H1 (cell line): ENCODE data around the gene ANK3. TPM values are rescaled to one million over a fixed set of nuclear protein-coding genes. Genes with fewer than 3 reads are reported as not detected.

Source experiments
- CTCF ChIA-PET: fragments of 300-600 bp; sonication (Branson Sonifier 250); formaldehyde crosslinking; loops from one replicate; lab custom pipeline; 2021; ENCODE audit not compliant: partially characterized antibody; lab: Charles Lee
- POLR2A ChIA-PET: fragments of 300-600 bp; sonication (Branson Sonifier 250); formaldehyde crosslinking; loops from one replicate; lab custom pipeline; 2021; ENCODE audit warnings: inconsistent platforms; ENCODE audit not compliant: partially characterized antibody; lab: Charles Lee
- DNase-seq, 2 experiments: peaks; one replicate each; pipeline versions ENCODE4 v3.0.0 to v3.0.0-alpha.2; 2010 to 2022; ENCODE audit warnings: low spot score in 2 of 2, low read depth in 1 of 2, mixed read lengths in 1 of 2
- FAIRE-seq: peaks from 2 replicates; lab custom pipeline; 2011; peaks lifted over from hg19 to GRCh38; lab: Jason Lieb, UNC
- H2AFZ ChIP-seq: 2 replicates; pipeline ENCODE4 v1.8.1; 2012; ENCODE audit warnings: low read length, inconsistent platforms
- H2AK5ac ChIP-seq: 2 replicates; pipeline ENCODE4 v1.6.1; 2013; ENCODE audit warnings: low read depth, low read length
- H2BK120ac ChIP-seq: replicated peaks from 2 replicates; pipeline ENCODE3; 2013; ENCODE audit warnings: low read depth, low read length, inconsistent platforms
- H2BK12ac ChIP-seq: 2 replicates; pipeline ENCODE4 v1.6.1; 2013; ENCODE audit warnings: low read depth, low read length
- H2BK15ac ChIP-seq: 2 replicates; pipeline ENCODE4 v1.6.1; 2013; ENCODE audit warnings: low read length
- H2BK20ac ChIP-seq: 2 replicates; pipeline ENCODE4 v1.6.1; 2013; ENCODE audit warnings: low read length
- H2BK5ac ChIP-seq: 2 replicates; pipeline ENCODE4 v1.6.1; 2013; ENCODE audit warnings: low read depth, low read length
- H3K14ac ChIP-seq: 2 replicates; pipeline ENCODE4 v1.6.1; 2013; ENCODE audit warnings: inconsistent platforms; ENCODE audit not compliant: insufficient read length
- H3K18ac ChIP-seq: 2 replicates; pipeline ENCODE4 v1.6.1; 2013; ENCODE audit warnings: low read length; ENCODE audit errors: extremely low read depth
- H3K23ac ChIP-seq: 2 replicates; pipeline ENCODE4 v1.6.1; 2013; ENCODE audit warnings: inconsistent platforms; ENCODE audit not compliant: insufficient read length
- H3K23me2 ChIP-seq: 2 replicates; pipeline ENCODE4 v1.6.1; 2013; ENCODE audit warnings: low read depth, low read length
- H3K27ac ChIP-seq: 2 replicates; pipeline ENCODE4 v1.6.1; 2011; ENCODE audit warnings: low read depth, low read length, inconsistent platforms
- H3K27me3 ChIP-seq, 4 experiments: replicated peaks in 1 of 4; 1 replicate in 1 of 4; 2 replicates in 3 of 4; pipeline versions ENCODE4 v1.6.1 to v1.8.1; 2011 to 2013; ENCODE audit warnings: low read length in 3 of 4, mild to moderate bottlenecking in 3 of 4, inconsistent platforms in 2 of 4, mixed read lengths in 2 of 4, moderate library complexity in 1 of 4; ENCODE audit not compliant: control insufficient read depth in 3 of 4, insufficient read depth in 3 of 4; ENCODE audit errors: extremely low read depth in 1 of 4
- H3K36me3 ChIP-seq, 4 experiments: 2 replicates each; pipeline versions ENCODE4 v1.6.1 to v1.8.1; 2011 to 2013; ENCODE audit warnings: mild to moderate bottlenecking in 4 of 4, low read length in 3 of 4, moderate library complexity in 2 of 4, control low read depth in 1 of 4, inconsistent platforms in 1 of 4; ENCODE audit not compliant: insufficient read depth in 4 of 4, control insufficient read depth in 2 of 4
- H3K4ac ChIP-seq: replicated peaks from 2 replicates; pipeline ENCODE3; 2013; ENCODE audit warnings: low read length, low read depth, mixed read lengths, inconsistent platforms; ENCODE audit not compliant: insufficient read length
- H3K4me1 ChIP-seq, 4 experiments: replicated peaks in 1 of 4; 1 replicate in 1 of 4; 2 replicates in 3 of 4; pipeline versions ENCODE4 v1.6.1 to v1.8.1; 2011 to 2013; ENCODE audit warnings: low read length in 3 of 4, inconsistent platforms in 2 of 4, mixed read lengths in 1 of 4; ENCODE audit not compliant: insufficient read depth in 4 of 4, control insufficient read depth in 3 of 4
- H3K4me2 ChIP-seq, 2 experiments: 2 replicates each; pipeline versions ENCODE4 v1.6.1 to v1.8.1; 2011 to 2013; ENCODE audit warnings: low read depth in 2 of 2, low read length in 2 of 2, control low read depth in 1 of 2, inconsistent platforms in 1 of 2, mild to moderate bottlenecking in 1 of 2; ENCODE audit not compliant: insufficient read depth in 1 of 2
- H3K4me3 ChIP-seq, 4 experiments: fragments of 200-600, 300-600 bp in 1 of 4; sonication (generic), shearing (Covaris generic), sonication (Bioruptor Twin) in 1 of 4; 2 replicates each; pipeline versions ENCODE4 v1.5.1 to v1.8.1; 2011 to 2016; ENCODE audit warnings: low read length in 4 of 4, low read depth in 3 of 4, control low read depth in 2 of 4, inconsistent platforms in 2 of 4, mild to moderate bottlenecking in 2 of 4, mixed read lengths in 1 of 4, moderate library complexity in 1 of 4; ENCODE audit not compliant: insufficient read depth in 2 of 4; ENCODE audit errors: extremely low read depth in 1 of 4
- H3K56ac ChIP-seq: replicated peaks from 2 replicates; pipeline ENCODE3; 2013; ENCODE audit warnings: low read depth, mild to moderate bottlenecking, mixed read lengths, low read length, inconsistent platforms; ENCODE audit not compliant: insufficient read length
- H3K79me1 ChIP-seq: 2 replicates; pipeline ENCODE4 v1.6.1; 2013; ENCODE audit warnings: low read depth, low read length, control low read depth
- H3K79me2 ChIP-seq, 2 experiments: 2 replicates each; pipeline versions ENCODE4 v1.6.1 to v1.8.1; 2012 to 2013; ENCODE audit warnings: low read length in 2 of 2, mild to moderate bottlenecking in 2 of 2, inconsistent platforms in 1 of 2; ENCODE audit not compliant: insufficient read depth in 2 of 2, control insufficient read depth in 1 of 2
- H3K9ac ChIP-seq, 4 experiments: replicated peaks in 1 of 4; 1 replicate in 1 of 4; 2 replicates in 3 of 4; pipeline versions ENCODE4 v1.6.1 to v1.8.1; 2011 to 2013; ENCODE audit warnings: low read depth in 3 of 4, low read length in 3 of 4, control low read depth in 2 of 4, mild to moderate bottlenecking in 2 of 4, moderate library complexity in 2 of 4, inconsistent platforms in 1 of 4; ENCODE audit errors: extremely low read depth in 1 of 4
- H3K9me3 ChIP-seq, 2 experiments: 2 replicates each; pipeline versions ENCODE4 v1.6.1 to v1.8.1; 2012 to 2013; ENCODE audit warnings: mild to moderate bottlenecking in 2 of 2, moderate library complexity in 2 of 2, control low read depth in 1 of 2, inconsistent platforms in 1 of 2, low read depth in 1 of 2, low read length in 1 of 2, mixed read lengths in 1 of 2; ENCODE audit not compliant: insufficient read depth in 2 of 2
- H4K20me1 ChIP-seq, 2 experiments: replicated peaks in 1 of 2; 2 replicates each; pipeline versions ENCODE3 to v1.8.1; 2011 to 2013; ENCODE audit warnings: inconsistent platforms in 2 of 2, low read length in 2 of 2, mild to moderate bottlenecking in 1 of 2; ENCODE audit not compliant: insufficient read depth in 2 of 2, control insufficient read depth in 1 of 2
- H4K5ac ChIP-seq: 2 replicates; pipeline ENCODE4 v1.6.1; 2013; ENCODE audit warnings: low read length, low read depth, mixed read lengths, inconsistent platforms; ENCODE audit not compliant: insufficient read length
- H4K8ac ChIP-seq: 2 replicates; pipeline ENCODE4 v1.8.0; 2013; ENCODE audit warnings: mild to moderate bottlenecking, moderate library complexity, low read length, inconsistent platforms; ENCODE audit not compliant: insufficient read depth; ENCODE audit errors: extremely low read depth
- H4K91ac ChIP-seq: replicated peaks from 2 replicates; pipeline ENCODE3; 2013; ENCODE audit warnings: low read length, mixed read lengths, inconsistent platforms; ENCODE audit not compliant: insufficient read length
- BACH1 ChIP-seq: IDR thresholded peaks from 2 replicates; pipeline ENCODE4 v1.6.1; 2012; ENCODE audit warnings: low read length, improper control_type of control experiment
- NRF1 ChIP-seq: IDR thresholded peaks from 2 replicates; pipeline ENCODE4 v1.6.1; 2011; ENCODE audit warnings: mild to moderate bottlenecking, low read depth, low read length, improper control_type of control experiment
- POLR2A ChIP-seq, 2 experiments: IDR thresholded peaks; 1 replicate in 1 of 2; 2 replicates in 1 of 2; pipeline ENCODE4 v1.6.1; 2011; ENCODE audit warnings: low read depth in 2 of 2, low read length in 2 of 2, mild to moderate bottlenecking in 2 of 2; ENCODE audit errors: control extremely low read depth in 1 of 2
- RBBP5 ChIP-seq: IDR thresholded peaks from 2 replicates; pipeline ENCODE4 v1.7.1; 2012; ENCODE audit warnings: low read depth, mild to moderate bottlenecking, inconsistent platforms, low read length, moderate library complexity, borderline replicate concordance
- RNF2 ChIP-seq: fragments of 200-900, 300-1000 bp; sonication (generic); IDR thresholded peaks from 2 replicates; pipeline ENCODE4 v1.7.1; 2016; ENCODE audit warnings: borderline replicate concordance, low read depth, mild to moderate bottlenecking, antibody characterized with exemption, low read length; ENCODE audit not compliant: poor library complexity, severe bottlenecking; ENCODE audit errors: missing control alignments
- SIX5 ChIP-seq: IDR thresholded peaks from 2 replicates; pipeline ENCODE4 v1.6.1; 2011; ENCODE audit warnings: mild to moderate bottlenecking, low read depth, low read length
- SUZ12 ChIP-seq: fragments of 200-600 bp; sonication (generic); IDR thresholded peaks from 2 replicates; pipeline ENCODE4 v1.6.1; 2012; ENCODE audit warnings: mild to moderate bottlenecking, inconsistent platforms, low read length, moderate library complexity, mixed read lengths
- WGBS, 2 experiments: shearing (Covaris generic) in 1 of 2; methylation state at CpG; one replicate each; pipeline versions ENCODE4 v1.1.6 to v1.1.7; 2013 to 2015; ENCODE audit warnings: low lambda C conversion rate in 2 of 2, mixed read lengths in 2 of 2, inconsistent platforms in 1 of 2, low coverage in 1 of 2, missing lambda C conversion rate in 1 of 2; ENCODE audit not compliant: insufficient replicate concordance in 2 of 2, insufficient coverage in 1 of 2, insufficient read length in 1 of 2; ENCODE audit errors: extremely low coverage in 1 of 2, missing lambda C conversion rate in 1 of 2; 5-methylcytosine and 5-hydroxymethylcytosine counted together
- polyA plus RNA-seq, 7 experiments: library from polyadenylated mRNA; depleted of rRNA in 3 of 7; stranded (reverse) in 5 of 7; unstranded in 2 of 7; fragments of >200 nt in 5 of 7; fragments of 200-250 nt in 2 of 7; gene quantifications; 1 replicate in 5 of 7; 2 replicates in 1 of 7; 4 replicates in 1 of 7; pipeline versions ENCODE4 v1.2.1 to v1.2.3, GENCODE V29; 2011 to 2013; ENCODE audit warnings: missing spikeins in 2 of 7, mixed read lengths in 2 of 7
- total RNA-seq: library from RNA; stranded (reverse); fragmentation: NEBNext Ultra II Directional; extraction: Animal tissue kit (Norgen Biotek cat#: 25700); gene quantifications from 2 replicates; pipeline ENCODE4 v1.2.1, GENCODE V29; 2021

Gene ANK3
- total and polyA plus RNA-seq, 2 of the 8 experiments (the other 6 are each of a cell fraction or from before 2014, with no cell fraction given): 18.1 to 67.9 TPM

DNA sequence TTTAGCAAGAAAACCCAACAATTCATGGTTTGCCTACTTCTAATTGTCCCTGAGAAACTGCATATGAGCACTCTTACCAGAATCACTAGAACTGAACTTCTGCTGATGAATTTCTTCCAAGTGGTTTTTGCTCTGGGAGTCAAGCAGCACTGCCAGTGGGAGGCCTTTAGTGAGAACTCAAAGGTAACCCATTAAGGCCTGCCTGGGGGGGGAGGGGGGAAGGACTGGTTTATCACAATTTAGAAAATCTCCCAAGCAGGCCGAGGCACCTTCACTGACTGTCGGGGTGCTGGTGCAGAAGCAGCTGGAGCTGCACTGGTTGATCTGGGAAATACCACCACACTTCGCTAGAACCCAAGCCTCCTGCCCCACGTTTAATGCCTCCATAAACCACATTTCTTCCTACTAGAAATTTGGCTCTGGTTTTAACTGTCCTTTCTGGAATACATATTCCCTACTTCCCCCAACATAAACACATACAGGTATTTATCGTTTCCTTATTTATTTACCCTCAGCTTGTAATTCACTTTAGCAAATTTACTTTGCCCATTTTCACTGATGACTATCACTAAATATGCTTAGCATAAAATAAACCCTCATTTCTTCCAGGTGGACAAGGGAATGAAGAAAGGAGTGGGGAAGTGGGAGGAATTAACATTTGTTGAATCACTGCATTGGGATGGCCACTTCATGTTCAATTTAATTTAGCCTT is 14.2 kb downstream of the ANK3 start:
- Histone ChIP-seq H2AK5ac (no peak overlapping the region), H4K5ac (no peak overlapping the region), H2BK15ac (no peak overlapping the region), H2BK120ac (no peak overlapping the region), H3K27me3 (no peaks in the 10 kb centered on the region), H3K23ac (no peak overlapping the region), H3K79me2 (no peaks in the 10 kb centered on the region), H3K4me2 (peak overlapping the region in 1 of 2 experiments; percentile 16; a peak in 1 of 4 replicates), H3K79me1 (no peaks in the 10 kb centered on the region), H3K36me3 (no peaks in the 10 kb centered on the region), H3K14ac (no peak overlapping the region), H2AFZ (no peak overlapping the region), H3K4me1 (peaks cover 0 to 6% (median 3%) of the 10 kb centered on the region in 4 experiments; a peak in 4 of 7 replicates), H3K18ac (no peak overlapping the region), H3K23me2 (no peaks in the 10 kb centered on the region), H3K4me3 (no peak overlapping the region), H3K9me3 (no peaks in the 10 kb centered on the region), H3K9ac (no peak overlapping the region), H2BK12ac (no peak overlapping the region), H2BK20ac (no peak overlapping the region), H3K56ac (no peak overlapping the region), H3K27ac (no peak overlapping the region), H2BK5ac (no peak overlapping the region), H3K4ac (no peak overlapping the region), H4K8ac (no peak overlapping the region), H4K20me1 (no peaks in the 10 kb centered on the region), H4K91ac (no peak overlapping the region)
- ChIA-PET CTCF (interaction anchor here (1.0 to 1.3 kb wide), 3 partner anchors 8 to 38 kb away, joined by 3 to 4 read pairs (median 3); no protein-coding TSS in a partner anchor), POLR2A (interaction anchor here (1.3 kb wide), 1 partner anchor 15 kb away, joined by 5 read pairs; no protein-coding TSS in a partner anchor)
- DNase-seq (no peak), FAIRE-seq (no peak)
- WGBS, 2 experiments: 89% methylated on average over 5 of the region's 5 CpGs; no CpG with 5 or more reads in 1 of the 2 experiments
- TF ChIP-seq SIX5 (no peak), NRF1 (no peak), SUZ12 (no peak), POLR2A (IDR thresholded peaks at IDR 0.05; ENCODE audit: control extremely low read depth in 1 of 2, low read depth in 2 of 2, low read length in 2 of 2) (no peak), RBBP5 (no peak), BACH1 (no peak), RNF2 (no peak)
